Gastrocnemius medialis (tissue), 4 donors: ENCODE data around the gene LRRC27.

Experiments
- CTCF ChIP-seq, 5 experiments: fragments of 450-650 bp in 3 of 5; fragments of 200-600 bp in 2 of 5; sonication (generic) in 2 of 5; IDR thresholded peaks in 4 of 5; conservative IDR thresholded peaks in 1 of 5; 1 replicate in 4 of 5; 2 replicates in 1 of 5; pipeline ENCODE4 v1.5.1; 2016 to 2019; ENCODE audit warnings: antibody characterized with exemption in 5 of 5, mild to moderate bottlenecking in 3 of 5, moderate library complexity in 3 of 5
- POLR2A ChIP-seq, 2 donors: fragments of 450-650 bp; IDR thresholded peaks; one replicate each; pipeline ENCODE4 v1.6.1; 2017; ENCODE audit warnings: antibody characterized with exemption in 2 of 2, mild to moderate bottlenecking in 2 of 2, moderate library complexity in 2 of 2

GRCh38 chr10:132393695-132394181 is 61.7 kb downstream of the LRRC27 start:
- no peak for TF ChIP-seq CTCF (IDR thresholded peaks at IDR 0.05 in 4 of 5, conservative IDR thresholded peaks at IDR 0.05 in 1 of 5)
- TF ChIP-seq POLR2A (IDR thresholded peaks at IDR 0.05): no peak
